ENCODE measurements around the gene SNAP29. TPM values are rescaled to one million over a fixed set of nuclear protein-coding genes. Genes with fewer than 3 reads are reported as not detected.

Gene SNAP29
- total and polyA plus RNA-seq, 9 of the 15 experiments (the other 6 are each of a cell fraction or from before 2014, with no cell fraction given): 19.5 to 250 (median 75.9) TPM

DNA sequence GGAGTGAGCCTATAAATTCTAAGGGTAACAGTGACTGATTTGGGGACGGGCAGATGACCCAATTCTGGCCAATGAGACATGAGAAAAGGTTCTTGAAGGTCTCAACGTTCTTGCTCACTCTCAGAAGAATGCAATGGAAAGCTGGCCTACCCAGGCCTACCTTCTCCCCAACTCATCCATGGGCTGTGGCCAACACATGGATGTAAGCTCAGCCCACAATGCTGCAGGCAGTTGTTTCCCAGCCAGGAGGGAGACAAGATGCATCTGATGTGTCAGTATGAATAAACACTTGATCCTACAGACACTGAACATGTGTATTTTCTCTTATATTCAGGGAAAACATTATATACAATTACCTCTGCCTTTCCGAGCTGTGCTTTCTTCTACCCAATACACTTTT, 24.6 kb upstream of the SNAP29 start (continued):
- TF ChIP-seq ZNF146 (CRISPR knock-in tag; IDR thresholded peaks at IDR 0.05; ENCODE audit: unreplicated experiment): no peak
- no peak for TF ChIP-seq SIN3A (IDR thresholded peaks at IDR 0.05; ENCODE audit: borderline replicate concordance in 2 of 2, control insufficient read depth in 1 of 2, low read depth in 2 of 2, low read length in 2 of 2)
- no peak for TF ChIP-seq THRAP3 (IDR thresholded peaks at IDR 0.05; ENCODE audit: borderline replicate concordance)
- no peak for TF ChIP-seq CXXC5 (CRISPR knock-in tag; IDR thresholded peaks at IDR 0.05)
- 0 out of 2 replicates have a peak, but pooled peaks have one; percentile 68 for TF ChIP-seq PURB (CRISPR knock-in tag; IDR thresholded peaks at IDR 0.05; ENCODE audit: low read depth)
- TF ChIP-seq, protein P1, sequence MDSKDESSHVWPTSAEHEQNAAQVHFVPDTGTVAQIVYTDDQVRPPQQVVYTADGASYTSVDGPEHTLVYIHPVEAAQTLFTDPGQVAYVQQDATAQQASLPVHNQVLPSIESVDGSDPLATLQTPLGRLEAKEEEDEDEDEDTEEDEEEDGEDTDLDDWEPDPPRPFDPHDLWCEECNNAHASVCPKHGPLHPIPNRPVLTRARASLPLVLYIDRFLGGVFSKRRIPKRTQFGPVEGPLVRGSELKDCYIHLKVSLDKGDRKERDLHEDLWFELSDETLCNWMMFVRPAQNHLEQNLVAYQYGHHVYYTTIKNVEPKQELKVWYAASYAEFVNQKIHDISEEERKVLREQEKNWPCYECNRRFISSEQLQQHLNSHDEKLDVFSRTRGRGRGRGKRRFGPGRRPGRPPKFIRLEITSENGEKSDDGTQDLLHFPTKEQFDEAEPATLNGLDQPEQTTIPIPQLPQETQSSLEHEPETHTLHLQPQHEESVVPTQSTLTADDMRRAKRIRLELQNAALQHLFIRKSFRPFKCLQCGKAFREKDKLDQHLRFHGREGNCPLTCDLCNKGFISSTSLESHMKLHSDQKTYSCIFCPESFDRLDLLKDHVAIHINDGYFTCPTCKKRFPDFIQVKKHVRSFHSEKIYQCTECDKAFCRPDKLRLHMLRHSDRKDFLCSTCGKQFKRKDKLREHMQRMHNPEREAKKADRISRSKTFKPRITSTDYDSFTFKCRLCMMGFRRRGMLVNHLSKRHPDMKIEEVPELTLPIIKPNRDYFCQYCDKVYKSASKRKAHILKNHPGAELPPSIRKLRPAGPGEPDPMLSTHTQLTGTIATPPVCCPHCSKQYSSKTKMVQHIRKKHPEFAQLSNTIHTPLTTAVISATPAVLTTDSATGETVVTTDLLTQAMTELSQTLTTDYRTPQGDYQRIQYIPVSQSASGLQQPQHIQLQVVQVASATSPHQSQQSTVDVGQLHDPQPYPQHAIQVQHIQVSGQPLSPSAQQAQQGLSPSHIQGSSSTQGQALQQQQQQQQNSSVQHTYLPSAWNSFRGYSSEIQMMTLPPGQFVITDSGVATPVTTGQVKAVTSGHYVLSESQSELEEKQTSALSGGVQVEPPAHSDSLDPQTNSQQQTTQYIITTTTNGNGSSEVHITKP (IDR thresholded peaks at IDR 0.05; ENCODE audit: partially characterized antibody): no peak
- TF ChIP-seq TEAD1 (CRISPR knock-in tag; IDR thresholded peaks at IDR 0.05): no peak
- peak; percentile 5 for TF ChIP-seq BRF1 (IDR thresholded peaks at IDR 0.05; ENCODE audit: borderline replicate concordance, extremely low read depth, insufficient read length)
- no peak for TF ChIP-seq CTBP1 (IDR thresholded peaks at IDR 0.05; ENCODE audit: borderline replicate concordance)
- TF ChIP-seq, protein P2, sequence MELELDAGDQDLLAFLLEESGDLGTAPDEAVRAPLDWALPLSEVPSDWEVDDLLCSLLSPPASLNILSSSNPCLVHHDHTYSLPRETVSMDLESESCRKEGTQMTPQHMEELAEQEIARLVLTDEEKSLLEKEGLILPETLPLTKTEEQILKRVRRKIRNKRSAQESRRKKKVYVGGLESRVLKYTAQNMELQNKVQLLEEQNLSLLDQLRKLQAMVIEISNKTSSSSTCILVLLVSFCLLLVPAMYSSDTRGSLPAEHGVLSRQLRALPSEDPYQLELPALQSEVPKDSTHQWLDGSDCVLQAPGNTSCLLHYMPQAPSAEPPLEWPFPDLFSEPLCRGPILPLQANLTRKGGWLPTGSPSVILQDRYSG (tag; conservative IDR thresholded peaks at IDR 0.05; ENCODE audit: low read depth): no peak
- no peak for TF ChIP-seq SRSF9 (IDR thresholded peaks at IDR 0.05; ENCODE audit: borderline replicate concordance, low read depth, low read length)
- no peak for TF ChIP-seq CBX5 (IDR thresholded peaks at IDR 0.05; ENCODE audit: borderline replicate concordance, low read depth)
- TF ChIP-seq XRCC5 (IDR thresholded peaks at IDR 0.05; ENCODE audit: low read depth, low read length): no peak
- 0 out of 2 replicates have a peak, but pooled peaks have one; percentile 1 for TF ChIP-seq HSF4 (CRISPR knock-in tag; IDR thresholded peaks at IDR 0.05; ENCODE audit: borderline replicate concordance)
- no peak for TF ChIP-seq PHB (CRISPR knock-in tag; IDR thresholded peaks at IDR 0.05)
- TF ChIP-seq KDM1A (IDR thresholded peaks at IDR 0.05): no peak
- no peak for TF ChIP-seq ZNF197 (CRISPR knock-in tag; IDR thresholded peaks at IDR 0.05; ENCODE audit: low read depth)
